HFF-Myc (cell line): ENCODE results near the gene CENPF.
"Not testable (repeated sequence)": the region's sequence is repeated elsewhere in the genome, so short reads cannot be mapped to it uniquely, and the experiment has no call there.

ENCODE experiments used
- DNase-seq: peaks from one replicate; pipeline ENCODE4 v3.0.0-alpha.2; 2011; ENCODE audit warnings: low read depth; ENCODE audit errors: extremely low read depth
- H3K4me3 ChIP-seq: replicated peaks from 2 replicates; pipeline ENCODE4 v1.5.1; 2011; ENCODE audit warnings: low read depth, mild to moderate bottlenecking, control low read depth, low read length
- CTCF ChIP-seq: IDR thresholded peaks from 2 replicates; pipeline ENCODE4 v1.5.1; 2012; ENCODE audit warnings: mild to moderate bottlenecking, low read depth, low read length, control low read depth; ENCODE audit errors: missing control alignments

The CENPF gene

GRCh38 chr1:214584805-214585766, 17.9 kb upstream of the CENPF start:
- no peak for DNase-seq
- TF ChIP-seq CTCF, result peak; percentile 66
- H3K4me3 ChIP-seq, result no peak overlapping the region

GRCh38 chr1:214586621-214587020, 16.4 kb upstream of the CENPF start:
- no peak for TF ChIP-seq CTCF
- H3K4me3 ChIP-seq, result no peak overlapping the region
- DNase-seq, result no peak

GRCh38 chr1:214587165-214587564, 15.8 kb upstream of the CENPF start:
- H3K4me3 ChIP-seq, result no peak overlapping the region
- DNase-seq, result no peak
- TF ChIP-seq CTCF, result no peak

- TF ChIP-seq CTCF, result no peak
- H3K4me3 ChIP-seq, result no peak overlapping the region
- no peak for DNase-seq
Measured at GRCh38 chr1:214588963-214589597, 13.9 kb upstream of the CENPF start.

- no peak for DNase-seq
- no peak overlapping the region for H3K4me3 ChIP-seq
- TF ChIP-seq CTCF, result no peak
Measured at GRCh38 chr1:214590696-214591095, 12.3 kb upstream of the CENPF start.

- H3K4me3 ChIP-seq, DNase-seq: not testable (repeated sequence)
Measured at GRCh38 chr1:214591918-214592317, 11.1 kb upstream of the CENPF start.

GRCh38 chr1:214593158-214593557, 9.8 kb upstream of the CENPF start:
- no peak for TF ChIP-seq CTCF
- no peak overlapping the region for H3K4me3 ChIP-seq

More at GRCh38 chr1:214593158-214593557, 9.8 kb upstream of the CENPF start:
- no peak for DNase-seq
